HG03520 (cell line): Measurements from ENCODE around the gene CLEC18C.
"Not testable (repeated sequence)": the region's sequence is repeated elsewhere in the genome, so short reads cannot be mapped to it uniquely, and the experiment has no call there.

Source experiments
- ATAC-seq: cut with Tn5 transposase; IDR thresholded peaks from one replicate; pipeline ENCODE4 v1.9.1; 2021; ENCODE audit warnings: mild to moderate bottlenecking, moderate library complexity; ENCODE audit not compliant: unreplicated experiment

The CLEC18C gene

GRCh38 chr16:70204010-70204409 is 30.4 kb downstream of the CLEC18C start:
- not testable (repeated sequence) for ATAC-seq

- not testable (repeated sequence) for ATAC-seq
Measured at GRCh38 chr16:70204668-70205405, 31.2 kb downstream of the CLEC18C start.

DNA sequence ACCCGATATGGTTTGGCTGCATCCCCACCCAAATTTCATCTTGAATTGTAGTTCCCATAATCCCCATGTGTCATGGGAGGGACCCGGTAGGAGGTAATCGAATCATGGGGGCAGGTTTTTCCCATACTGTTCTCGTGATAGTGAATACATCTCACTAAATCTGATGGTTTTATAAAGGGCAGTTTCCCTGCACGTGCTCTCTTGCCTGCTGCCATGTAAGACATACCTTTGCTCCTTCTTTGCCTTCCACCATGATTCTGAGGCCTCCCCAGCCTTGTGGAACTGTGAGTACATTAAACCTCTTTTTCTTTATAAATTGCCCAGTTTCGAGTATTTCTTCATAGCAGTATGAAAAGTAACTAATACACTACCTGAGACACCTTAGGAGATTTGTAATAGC is 32.8 kb downstream of the CLEC18C start:
- ATAC-seq = not testable (repeated sequence)

DNA sequence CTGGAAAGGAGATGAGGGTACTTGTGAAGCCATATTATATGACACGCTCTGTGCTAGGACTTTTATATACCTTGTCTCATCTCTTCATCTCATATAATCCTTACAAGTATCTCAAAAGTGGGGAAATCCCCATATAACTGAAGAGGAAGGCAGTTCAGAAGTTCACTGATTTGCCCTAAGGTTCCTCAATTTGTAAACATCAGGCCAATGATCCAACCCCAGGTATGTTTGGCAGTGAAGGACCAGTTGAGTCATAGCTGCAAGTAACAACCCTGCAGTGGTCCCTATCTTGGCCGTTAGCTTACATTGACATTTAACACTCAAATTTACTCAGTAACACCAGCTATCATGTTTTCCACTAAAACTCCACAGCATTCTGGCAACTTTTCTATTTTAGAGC is 45.0 kb downstream of the CLEC18C start:
- not testable (repeated sequence) for ATAC-seq

DNA sequence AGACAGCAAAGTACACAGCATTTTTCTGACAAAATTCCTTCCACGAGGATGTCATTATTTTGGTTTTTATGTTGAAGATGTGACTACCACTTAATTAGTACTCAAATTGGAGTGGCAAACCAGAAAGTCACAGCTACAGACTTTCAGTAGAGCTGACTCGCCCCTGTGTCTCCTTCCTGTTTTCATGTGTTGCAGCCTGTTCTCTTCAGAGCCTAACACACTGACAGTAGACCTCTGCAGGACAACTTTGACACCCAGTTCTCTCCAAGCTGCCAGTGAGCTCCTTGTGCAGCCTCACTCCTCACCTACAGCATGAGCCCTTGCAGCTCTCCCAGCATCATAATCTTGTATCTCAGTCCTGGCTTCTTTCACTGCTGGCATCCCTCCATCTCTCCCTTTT is 49.0 kb downstream of the CLEC18C start:
- not testable (repeated sequence) for ATAC-seq

DNA sequence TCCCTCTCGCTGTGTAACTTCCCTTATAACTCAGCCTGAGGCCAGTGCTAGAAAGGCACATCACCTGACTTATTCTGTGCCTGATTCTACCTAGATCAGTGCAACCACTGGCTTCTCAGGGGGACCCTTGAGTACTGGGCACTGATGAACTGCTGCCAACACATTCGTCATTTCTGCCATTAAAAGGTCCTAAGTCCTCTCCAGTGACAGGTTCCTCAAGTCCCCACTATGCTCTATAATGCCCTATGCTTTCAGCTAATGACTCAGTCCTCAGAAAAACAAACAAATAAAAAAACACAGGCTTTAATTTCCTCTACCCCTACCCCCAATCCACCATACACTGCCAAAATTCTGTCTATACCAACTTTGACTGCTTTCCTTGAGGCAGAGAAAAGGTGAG is 49.6 kb downstream of the CLEC18C start:
- ATAC-seq = not testable (repeated sequence)

DNA sequence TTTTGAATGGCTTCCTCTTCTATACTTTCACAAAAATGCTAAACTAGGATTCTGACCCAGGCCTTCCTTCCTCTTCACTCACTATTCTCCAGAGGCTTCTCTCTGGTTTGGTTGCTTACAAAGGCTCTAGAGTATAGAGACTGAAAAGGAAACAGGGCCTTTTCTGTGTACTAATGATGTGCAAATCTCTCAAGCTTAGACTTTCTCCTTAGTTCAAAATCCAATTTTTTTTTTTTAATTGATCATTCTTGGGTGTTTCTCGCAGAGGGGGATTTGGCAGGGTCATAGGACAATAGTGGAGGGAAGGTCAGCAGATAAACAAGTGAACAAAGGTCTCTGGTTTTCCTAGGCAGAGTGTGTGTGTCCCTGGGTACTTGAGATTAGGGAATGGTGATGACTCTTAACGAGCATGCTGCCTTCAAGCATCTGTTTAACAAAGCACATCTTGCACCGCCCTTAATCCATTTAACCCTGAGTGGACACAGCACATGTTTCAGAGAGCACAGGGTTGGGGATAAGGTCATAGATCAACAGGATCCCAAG is 50.5 kb downstream of the CLEC18C start:
- not testable (repeated sequence) for ATAC-seq

DNA sequence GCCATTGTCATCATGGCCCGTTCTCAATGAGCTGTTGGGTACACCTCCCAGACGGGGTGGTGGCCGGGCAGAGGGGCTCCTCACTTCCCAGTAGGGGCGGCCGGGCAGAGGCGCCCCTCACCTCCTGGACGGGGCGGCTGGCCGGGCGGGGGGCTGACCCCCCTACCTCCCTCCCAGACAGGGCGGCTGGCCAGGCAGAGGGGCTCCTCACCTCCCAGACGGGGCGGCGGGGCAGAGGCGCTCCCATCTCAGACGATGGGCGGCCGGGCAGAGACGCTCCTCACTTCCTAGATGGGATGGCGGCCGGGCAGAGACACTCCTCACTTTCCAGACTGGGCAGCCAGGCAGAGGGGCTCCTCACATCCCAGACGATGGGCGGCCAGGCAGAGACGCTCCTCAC is 51.1 kb downstream of the CLEC18C start:
- not testable (repeated sequence) for ATAC-seq

DNA sequence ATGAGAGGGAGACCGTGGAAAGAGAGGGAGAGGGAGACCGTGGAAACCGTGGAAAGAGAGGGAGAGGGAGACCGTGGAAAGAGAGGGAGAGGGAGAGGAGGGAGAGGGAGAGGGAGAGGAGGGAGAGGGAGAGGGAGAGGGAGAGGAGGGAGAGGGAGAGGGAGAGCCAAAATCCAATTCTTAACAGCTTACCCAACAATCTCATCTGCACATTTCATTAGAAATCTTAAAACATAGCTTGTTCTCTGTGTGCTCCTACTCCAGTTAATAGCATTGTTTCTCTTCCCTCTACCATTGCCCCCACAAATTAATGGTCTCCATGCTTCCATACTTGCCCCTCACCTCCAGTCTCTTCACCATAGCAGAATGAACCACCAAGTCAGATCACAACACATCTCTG is 51.8 kb downstream of the CLEC18C start:
- not testable (repeated sequence) for ATAC-seq

GRCh38 chr16:70226024-70226423 is 52.4 kb downstream of the CLEC18C start:
- not testable (repeated sequence) for ATAC-seq

DNA sequence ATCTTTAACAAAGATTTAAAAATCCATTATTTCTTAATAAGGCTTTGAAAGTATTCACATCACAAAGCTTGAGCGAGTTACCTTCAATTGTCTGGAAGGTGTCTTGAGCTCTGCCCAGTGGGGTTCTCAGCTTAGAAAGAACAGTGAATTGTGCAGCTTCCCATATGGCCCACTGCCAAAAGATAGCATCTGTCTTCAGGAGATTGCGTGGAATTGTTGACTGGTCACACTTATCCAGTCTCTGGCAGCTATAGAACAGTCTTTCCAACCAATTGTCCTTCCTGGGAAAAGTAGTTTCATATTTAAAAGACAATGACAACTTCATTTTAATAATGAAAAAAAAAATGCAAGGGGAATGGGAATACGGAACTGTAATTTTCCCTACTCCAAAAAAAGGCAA is 58.2 kb downstream of the CLEC18C start:
- not testable (repeated sequence) for ATAC-seq
